IMR-90 (cell line): ENCODE data around the gene SLC6A7. TPM values are rescaled to one million over a fixed set of nuclear protein-coding genes. Genes with fewer than 3 reads are reported as not detected.

ENCODE experiments used
- ATAC-seq: fragments of 200-7000 bp; cut with Tn5 transposase; 2 replicates; pipeline ENCODE4 v1.9.1; 2020; ENCODE audit warnings: low read depth, mild to moderate bottlenecking, moderate library complexity
- BruUV-seq: library from RNA; stranded (reverse); fragments of 400-500 nt; replicated peaks from 2 replicates; lab custom pipeline; 2021; lab: Mats Ljungman, UMichigan
- CTCF ChIA-PET: fragments of 300-600 bp; formaldehyde crosslinking; extraction: SDS; loops from one replicate; lab custom pipeline; 2021; ENCODE audit warnings: antibody characterized with exemption; lab: Yijun Ruan, JAX
- POLR2A ChIA-PET: fragments of 300-600 bp; sonication (Branson Sonifier 250); formaldehyde crosslinking; loops from one replicate; lab custom pipeline; 2022; ENCODE audit warnings: antibody characterized with exemption; ENCODE audit not compliant: unreplicated experiment; lab: Charles Lee
- DNase-seq: peaks from one replicate; pipeline ENCODE4 v3.0.0; 2013
- H2AFZ ChIP-seq: replicated peaks from 2 replicates; pipeline ENCODE3; 2013; ENCODE audit warnings: low read length, mild to moderate bottlenecking; ENCODE audit not compliant: poor library complexity
- H2AK5ac ChIP-seq: 2 replicates; pipeline ENCODE4 v1.6.1; 2013; ENCODE audit warnings: low read depth, low read length, inconsistent platforms
- H2AK9ac ChIP-seq: replicated peaks from 2 replicates; pipeline ENCODE3; 2013; ENCODE audit warnings: mild to moderate bottlenecking, low read depth, low read length, moderate library complexity; ENCODE audit not compliant: poor library complexity
- H2BK120ac ChIP-seq: 2 replicates; pipeline ENCODE4 v1.6.1; 2013; ENCODE audit warnings: low read depth, low read length, inconsistent platforms
- H2BK15ac ChIP-seq: 3 replicates; pipeline ENCODE4 v1.6.1; 2013; ENCODE audit warnings: low read depth, low read length, inconsistent platforms
- H2BK20ac ChIP-seq: 2 replicates; pipeline ENCODE4 v1.6.1; 2013; ENCODE audit warnings: low read depth, mild to moderate bottlenecking, inconsistent platforms, low read length, moderate library complexity
- H2BK5ac ChIP-seq: 2 replicates; pipeline ENCODE4 v1.6.1; 2013; ENCODE audit warnings: mild to moderate bottlenecking, low read depth, low read length, inconsistent platforms; ENCODE audit not compliant: poor library complexity, severe bottlenecking
- H3K14ac ChIP-seq: replicated peaks from 2 replicates; pipeline ENCODE4 v1.6.1; 2013; ENCODE audit warnings: low read depth, low read length, inconsistent platforms
- H3K18ac ChIP-seq: 2 replicates; pipeline ENCODE4 v1.6.1; 2013; ENCODE audit warnings: low read depth, low read length, control low read depth
- H3K23ac ChIP-seq: 2 replicates; pipeline ENCODE4 v1.6.1; 2013; ENCODE audit warnings: low read depth, low read length, inconsistent platforms
- H3K27ac ChIP-seq: 2 replicates; pipeline ENCODE4 v1.5.1; 2013; ENCODE audit warnings: mild to moderate bottlenecking, control low read depth, low read length; ENCODE audit not compliant: insufficient read depth
- H3K27me3 ChIP-seq: 2 replicates; pipeline ENCODE4 v1.6.1; 2013; ENCODE audit warnings: low read length; ENCODE audit not compliant: control insufficient read depth, insufficient read depth
- H3K36me3 ChIP-seq: 2 replicates; pipeline ENCODE4 v1.6.1; 2013; ENCODE audit warnings: low read length, mixed read lengths; ENCODE audit not compliant: control insufficient read depth, insufficient read depth
- H3K4ac ChIP-seq: 2 replicates; pipeline ENCODE4 v1.6.1; 2013; ENCODE audit warnings: low read depth, low read length, inconsistent platforms
- H3K4me1 ChIP-seq: 2 replicates; pipeline ENCODE4 v1.6.1; 2013; ENCODE audit warnings: low read length, mixed read lengths; ENCODE audit not compliant: control insufficient read depth, insufficient read depth
- H3K4me2 ChIP-seq: 2 replicates; pipeline ENCODE4 v1.6.1; 2013; ENCODE audit warnings: low read depth, mild to moderate bottlenecking, control low read depth, low read length, moderate library complexity
- H3K4me3 ChIP-seq: 2 replicates; pipeline ENCODE4 v1.5.1; 2013; ENCODE audit warnings: low read depth, mild to moderate bottlenecking, control low read depth, low read length, moderate library complexity; ENCODE audit not compliant: insufficient read depth
- H3K56ac ChIP-seq: 2 replicates; pipeline ENCODE4 v1.6.1; 2013; ENCODE audit warnings: low read length, inconsistent platforms; ENCODE audit not compliant: insufficient read depth; ENCODE audit errors: extremely low read depth
- H3K79me1 ChIP-seq, 2 experiments: 2 replicates each; pipeline ENCODE4 v1.6.1; 2013; ENCODE audit warnings: low read length in 2 of 2, inconsistent platforms in 1 of 2, low read depth in 1 of 2
- H3K9ac ChIP-seq: 2 replicates; pipeline ENCODE4 v1.6.1; 2013; ENCODE audit warnings: low read depth, low read length, control low read depth
- H3K9me1 ChIP-seq: 2 replicates; pipeline ENCODE4 v1.6.1; 2013; ENCODE audit warnings: low read length, inconsistent platforms; ENCODE audit not compliant: insufficient read depth
- H3K9me3 ChIP-seq: 2 replicates; pipeline ENCODE4 v1.6.1; 2013; ENCODE audit warnings: low read length; ENCODE audit not compliant: control insufficient read depth, insufficient read depth
- H4K20me1 ChIP-seq: 2 replicates; pipeline ENCODE4 v1.6.1; 2013; ENCODE audit warnings: low read length, inconsistent platforms; ENCODE audit not compliant: insufficient read depth
- H4K5ac ChIP-seq: 2 replicates; pipeline ENCODE4 v1.6.1; 2013; ENCODE audit warnings: mild to moderate bottlenecking, low read depth, low read length, control low read depth
- H4K8ac ChIP-seq, 2 experiments: 2 replicates each; pipeline ENCODE4 v1.6.1; 2013; ENCODE audit warnings: low read depth in 2 of 2, low read length in 2 of 2, control low read depth in 1 of 2, inconsistent platforms in 1 of 2
- H4K91ac ChIP-seq: 2 replicates; pipeline ENCODE4 v1.6.1; 2013; ENCODE audit warnings: low read depth, low read length, inconsistent platforms; ENCODE audit not compliant: insufficient read depth
- BHLHE40 ChIP-seq: fragments of 150-350 bp; IDR thresholded peaks from 2 replicates; pipeline ENCODE4 v1.6.1; 2016; ENCODE audit warnings: mild to moderate bottlenecking, low read depth, low read length
- CEBPB ChIP-seq: IDR thresholded peaks from 2 replicates; pipeline ENCODE4 v1.6.1; 2012; ENCODE audit warnings: low read depth, low read length, improper control_type of control experiment
- CHD1 ChIP-seq: IDR thresholded peaks from 2 replicates; pipeline ENCODE4 v1.6.1; 2012; ENCODE audit warnings: low read depth, low read length, improper control_type of control experiment
- ELK1 ChIP-seq: fragments of 150-350 bp; IDR thresholded peaks from 2 replicates; pipeline ENCODE4 v1.6.1; 2016; ENCODE audit warnings: low read depth, mild to moderate bottlenecking, low read length, moderate library complexity, borderline replicate concordance
- FOS ChIP-seq: fragments of 150-350 bp; IDR thresholded peaks from 2 replicates; pipeline ENCODE4 v1.6.1; 2016; ENCODE audit warnings: low read depth, low read length
- MAFK ChIP-seq: IDR thresholded peaks from 2 replicates; pipeline ENCODE4 v1.6.1; 2012; ENCODE audit warnings: low read depth, low read length, improper control_type of control experiment
- MAZ ChIP-seq: IDR thresholded peaks from 2 replicates; pipeline ENCODE4 v1.6.1; 2012; ENCODE audit warnings: low read depth, mild to moderate bottlenecking, low read length, improper control_type of control experiment, moderate library complexity, borderline replicate concordance
- MXI1 ChIP-seq: IDR thresholded peaks from 2 replicates; pipeline ENCODE4 v1.6.1; 2012; ENCODE audit warnings: low read depth, mild to moderate bottlenecking, low read length, moderate library complexity, borderline replicate concordance
- NFE2L2 ChIP-seq: fragments of 150-350 bp; IDR thresholded peaks from 2 replicates; pipeline ENCODE4 v1.6.1; 2016; ENCODE audit warnings: low read depth, mild to moderate bottlenecking, low read length
- POLR2A ChIP-seq: IDR thresholded peaks from 2 replicates; pipeline ENCODE4 v1.6.1; 2012; ENCODE audit warnings: mild to moderate bottlenecking, low read depth, low read length
- RAD21 ChIP-seq: IDR thresholded peaks from 2 replicates; pipeline ENCODE4 v1.6.1; 2012; ENCODE audit warnings: low read length, improper control_type of control experiment
- RCOR1 ChIP-seq: IDR thresholded peaks from 2 replicates; pipeline ENCODE4 v1.6.1; 2012; ENCODE audit warnings: mild to moderate bottlenecking, low read length, improper control_type of control experiment; ENCODE audit not compliant: insufficient replicate concordance
- RFX5 ChIP-seq: IDR thresholded peaks from 2 replicates; pipeline ENCODE4 v1.8.0; 2012; ENCODE audit warnings: low read depth, mild to moderate bottlenecking, low read length, moderate library complexity
- SMC3 ChIP-seq: fragments of 150-350 bp; IDR thresholded peaks from 2 replicates; pipeline ENCODE4 v1.6.1; 2016; ENCODE audit warnings: low read depth, mild to moderate bottlenecking, antibody characterized with exemption, low read length, moderate library complexity
- USF2 ChIP-seq: fragments of 150-350 bp; IDR thresholded peaks from 2 replicates; pipeline ENCODE4 v1.6.1; 2017; ENCODE audit warnings: mild to moderate bottlenecking, antibody characterized with exemption, low read length, low read depth
- WGBS, 2 experiments: methylation state at CpG; one replicate each; pipeline versions ENCODE4 v1.1.5 to v1.1.7; 2013; ENCODE audit warnings: missing lambda C conversion rate in 2 of 2; ENCODE audit not compliant: insufficient read length in 1 of 2; ENCODE audit errors: extremely low coverage in 2 of 2; 5-methylcytosine and 5-hydroxymethylcytosine counted together
- dilution Hi-C: fragments of 300-500 bp; cut with HindIII; formaldehyde crosslinking; loops from one replicate; pipeline ENCODE4 v1.14.3; 2018; ENCODE audit warnings: low sequenced_read_pairs; ENCODE audit not compliant: unreplicated experiment
- in situ Hi-C: fragments of 300-500 bp; cut with MboI; formaldehyde crosslinking; loops from 3 replicates; pipeline ENCODE4 v1.14.3; 2019; ENCODE audit warnings: low sequenced_read_pairs, inconsistent platforms, mixed read lengths
- intact Hi-C: fragments of 100-400 bp; cut with micrococcal nuclease; formaldehyde crosslinking; loops from 2 replicates; pipeline ENCODE4 v1.10.0; 2022
- polyA plus RNA-seq, 3 experiments: library from polyadenylated mRNA; depleted of rRNA; stranded (reverse); fragments of >200 nt; gene quantifications; 2 replicates each; pipeline ENCODE4 v1.2.3, GENCODE V29; 2012; ENCODE audit warnings: low replicate concordance in 1 of 3
- total RNA-seq: library from RNA; depleted of rRNA; stranded (reverse); fragments of >200 nt; gene quantifications from 2 replicates; pipeline ENCODE4 v1.2.3, GENCODE V29; 2012
- TF ChIP-seq, protein P1 (sequence below): conservative IDR thresholded peaks from 2 replicates; pipeline ENCODE4 v1.5.1; 2012; ENCODE audit warnings: mild to moderate bottlenecking, low read depth, low read length, improper control_type of control experiment

SLC6A7 gene
- total and polyA plus RNA-seq, 2 of the 4 experiments (the other 2 are of a cell fraction): under 0.01 TPM; not detected in 1

DNA sequence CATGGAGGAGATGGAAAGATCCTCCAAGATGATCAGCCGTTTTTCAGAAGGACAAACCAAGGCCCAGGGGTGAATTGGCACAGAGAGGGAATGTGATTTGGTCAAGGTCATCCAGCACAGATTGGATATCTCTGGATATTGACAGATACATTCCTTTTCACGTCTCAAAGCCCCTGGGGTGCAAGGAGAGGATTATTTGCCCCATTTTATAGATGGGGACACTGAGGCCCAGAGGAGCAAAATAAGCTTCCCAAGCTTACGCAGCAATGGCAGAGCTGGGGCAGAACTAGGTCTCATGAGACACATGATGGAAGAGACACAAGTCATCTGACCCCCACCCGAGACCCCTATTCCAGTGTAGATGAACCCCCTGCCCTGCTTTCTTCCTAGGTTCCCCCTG is 33.3 kb upstream of the SLC6A7 start:
- intact Hi-C loops: no loop called here
- Histone ChIP-seq H3K4ac (peak overlapping the region; percentile 96), H2AFZ (peak overlapping the region; percentile 40), H3K9ac (peak overlapping the region; percentile 74; the same call in 1 of the 2 replicates), H3K14ac (peak overlapping the region; percentile 75), H2BK5ac (peak overlapping the region; percentile 91), H2AK5ac (peak overlapping the region; percentile 98), H4K8ac (peak overlapping the region; percentile 74 to 78), H3K18ac (peak overlapping the region; percentile 49), H3K4me3 (no peak overlapping the region), H2BK15ac (peak overlapping the region; percentile 85; the same call in 2 of the 3 replicates), H3K79me1 (peaks cover 2 to 58% of the 10 kb centered on the region in 2 experiments), H3K4me2 (peak overlapping the region; percentile 72), H4K20me1 (peaks cover 27% of the 10 kb centered on the region), H3K56ac (peak overlapping the region; percentile 56; the same call in 1 of the 2 replicates), H3K27me3 (no peaks in the 10 kb centered on the region), H2AK9ac (peak overlapping the region; percentile 85), H2BK120ac (peak overlapping the region; percentile 69), H3K27ac (peak overlapping the region; percentile 80), H4K5ac (peak overlapping the region; percentile 69), H2BK20ac (peak overlapping the region; percentile 28), H3K23ac (peak overlapping the region; percentile 72), H3K36me3 (peaks cover 16% of the 10 kb centered on the region; the same call in 1 of the 2 replicates), H3K9me1 (peaks cover 35% of the 10 kb centered on the region), H4K91ac (peak overlapping the region; percentile 97), H3K4me1 (peaks cover 39% of the 10 kb centered on the region), H3K9me3 (no peaks in the 10 kb centered on the region)
- POLR2A ChIA-PET: no interaction called here
- TF ChIP-seq RFX5 (no peak), MAZ (no peak), CHD1 (no peak), CEBPB (no peak), SMC3 (no peak), POLR2A (no peak), MAFK (no peak), NFE2L2 (no peak), ELK1 (no peak), FOS (no peak), RAD21 (no peak), RCOR1 (no peak), USF2 (no peak), BHLHE40 (no peak), MXI1 (no peak)
- TF ChIP-seq, protein P1, sequence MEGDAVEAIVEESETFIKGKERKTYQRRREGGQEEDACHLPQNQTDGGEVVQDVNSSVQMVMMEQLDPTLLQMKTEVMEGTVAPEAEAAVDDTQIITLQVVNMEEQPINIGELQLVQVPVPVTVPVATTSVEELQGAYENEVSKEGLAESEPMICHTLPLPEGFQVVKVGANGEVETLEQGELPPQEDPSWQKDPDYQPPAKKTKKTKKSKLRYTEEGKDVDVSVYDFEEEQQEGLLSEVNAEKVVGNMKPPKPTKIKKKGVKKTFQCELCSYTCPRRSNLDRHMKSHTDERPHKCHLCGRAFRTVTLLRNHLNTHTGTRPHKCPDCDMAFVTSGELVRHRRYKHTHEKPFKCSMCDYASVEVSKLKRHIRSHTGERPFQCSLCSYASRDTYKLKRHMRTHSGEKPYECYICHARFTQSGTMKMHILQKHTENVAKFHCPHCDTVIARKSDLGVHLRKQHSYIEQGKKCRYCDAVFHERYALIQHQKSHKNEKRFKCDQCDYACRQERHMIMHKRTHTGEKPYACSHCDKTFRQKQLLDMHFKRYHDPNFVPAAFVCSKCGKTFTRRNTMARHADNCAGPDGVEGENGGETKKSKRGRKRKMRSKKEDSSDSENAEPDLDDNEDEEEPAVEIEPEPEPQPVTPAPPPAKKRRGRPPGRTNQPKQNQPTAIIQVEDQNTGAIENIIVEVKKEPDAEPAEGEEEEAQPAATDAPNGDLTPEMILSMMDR: no peak
- ATAC-seq: no peak
- CTCF ChIA-PET: no interaction called here
- dilution Hi-C loops: no loop called here
- no CpG with 5 or more reads among the region's 4 CpGs for WGBS, 2 experiments
- no peak for DNase-seq
- in situ Hi-C loops: no loop called here
- BruUV-seq: no TSS peak
